Breast epithelium (tissue), 3 donors: ENCODE data around the gene XYLT1.

Source experiments
- POLR2A ChIP-seq: fragments of 450-650 bp; IDR thresholded peaks from one replicate; pipeline ENCODE4 v1.6.1; 2016; ENCODE audit warnings: antibody characterized with exemption, mild to moderate bottlenecking, moderate library complexity
- TF ChIP-seq, protein P1 (sequence below), 3 donors: fragments of 450-650 bp; IDR thresholded peaks; one replicate each; pipeline ENCODE4 v1.5.1; 2016 to 2017; ENCODE audit warnings: antibody characterized with exemption in 3 of 3, mild to moderate bottlenecking in 3 of 3, moderate library complexity in 3 of 3

GRCh38 chr16:17237350-17237944, 233.3 kb downstream of the XYLT1 start:
- TF ChIP-seq, protein P1, sequence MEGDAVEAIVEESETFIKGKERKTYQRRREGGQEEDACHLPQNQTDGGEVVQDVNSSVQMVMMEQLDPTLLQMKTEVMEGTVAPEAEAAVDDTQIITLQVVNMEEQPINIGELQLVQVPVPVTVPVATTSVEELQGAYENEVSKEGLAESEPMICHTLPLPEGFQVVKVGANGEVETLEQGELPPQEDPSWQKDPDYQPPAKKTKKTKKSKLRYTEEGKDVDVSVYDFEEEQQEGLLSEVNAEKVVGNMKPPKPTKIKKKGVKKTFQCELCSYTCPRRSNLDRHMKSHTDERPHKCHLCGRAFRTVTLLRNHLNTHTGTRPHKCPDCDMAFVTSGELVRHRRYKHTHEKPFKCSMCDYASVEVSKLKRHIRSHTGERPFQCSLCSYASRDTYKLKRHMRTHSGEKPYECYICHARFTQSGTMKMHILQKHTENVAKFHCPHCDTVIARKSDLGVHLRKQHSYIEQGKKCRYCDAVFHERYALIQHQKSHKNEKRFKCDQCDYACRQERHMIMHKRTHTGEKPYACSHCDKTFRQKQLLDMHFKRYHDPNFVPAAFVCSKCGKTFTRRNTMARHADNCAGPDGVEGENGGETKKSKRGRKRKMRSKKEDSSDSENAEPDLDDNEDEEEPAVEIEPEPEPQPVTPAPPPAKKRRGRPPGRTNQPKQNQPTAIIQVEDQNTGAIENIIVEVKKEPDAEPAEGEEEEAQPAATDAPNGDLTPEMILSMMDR (IDR thresholded peaks at IDR 0.05) = no peak
- no peak for TF ChIP-seq POLR2A
